Measurements from ENCODE around the gene VASN. TPM values are rescaled to one million over a fixed set of nuclear protein-coding genes. Genes with fewer than 3 reads are reported as not detected.

The VASN gene
- total and polyA plus RNA-seq, 10 of the 15 experiments (the other 5 are each of a cell fraction or from before 2014, with no cell fraction given) = 0.02 to 0.19 (median 0.14) TPM; not detected in 6

DNA sequence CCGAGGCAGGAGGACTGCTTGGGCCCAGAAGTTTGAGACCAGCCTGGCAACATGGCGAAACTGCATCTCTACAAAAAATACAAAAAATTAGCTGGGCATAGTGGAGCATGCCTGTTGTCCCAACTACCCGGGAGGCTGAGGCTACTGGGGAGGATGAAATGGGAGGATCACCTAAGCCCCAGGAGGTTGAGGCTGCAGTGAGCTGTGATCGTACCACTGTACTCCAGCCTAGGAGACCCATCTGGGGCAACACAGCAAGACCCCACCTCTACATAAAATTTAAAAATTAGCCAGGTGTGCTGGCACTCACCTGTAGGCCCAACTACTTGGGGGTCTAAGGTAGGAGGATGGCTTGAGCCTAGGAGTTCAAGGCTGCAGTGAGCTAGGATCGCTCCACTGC is 22.3 kb upstream of the VASN start (continued):
- TF ChIP-seq, protein P1, sequence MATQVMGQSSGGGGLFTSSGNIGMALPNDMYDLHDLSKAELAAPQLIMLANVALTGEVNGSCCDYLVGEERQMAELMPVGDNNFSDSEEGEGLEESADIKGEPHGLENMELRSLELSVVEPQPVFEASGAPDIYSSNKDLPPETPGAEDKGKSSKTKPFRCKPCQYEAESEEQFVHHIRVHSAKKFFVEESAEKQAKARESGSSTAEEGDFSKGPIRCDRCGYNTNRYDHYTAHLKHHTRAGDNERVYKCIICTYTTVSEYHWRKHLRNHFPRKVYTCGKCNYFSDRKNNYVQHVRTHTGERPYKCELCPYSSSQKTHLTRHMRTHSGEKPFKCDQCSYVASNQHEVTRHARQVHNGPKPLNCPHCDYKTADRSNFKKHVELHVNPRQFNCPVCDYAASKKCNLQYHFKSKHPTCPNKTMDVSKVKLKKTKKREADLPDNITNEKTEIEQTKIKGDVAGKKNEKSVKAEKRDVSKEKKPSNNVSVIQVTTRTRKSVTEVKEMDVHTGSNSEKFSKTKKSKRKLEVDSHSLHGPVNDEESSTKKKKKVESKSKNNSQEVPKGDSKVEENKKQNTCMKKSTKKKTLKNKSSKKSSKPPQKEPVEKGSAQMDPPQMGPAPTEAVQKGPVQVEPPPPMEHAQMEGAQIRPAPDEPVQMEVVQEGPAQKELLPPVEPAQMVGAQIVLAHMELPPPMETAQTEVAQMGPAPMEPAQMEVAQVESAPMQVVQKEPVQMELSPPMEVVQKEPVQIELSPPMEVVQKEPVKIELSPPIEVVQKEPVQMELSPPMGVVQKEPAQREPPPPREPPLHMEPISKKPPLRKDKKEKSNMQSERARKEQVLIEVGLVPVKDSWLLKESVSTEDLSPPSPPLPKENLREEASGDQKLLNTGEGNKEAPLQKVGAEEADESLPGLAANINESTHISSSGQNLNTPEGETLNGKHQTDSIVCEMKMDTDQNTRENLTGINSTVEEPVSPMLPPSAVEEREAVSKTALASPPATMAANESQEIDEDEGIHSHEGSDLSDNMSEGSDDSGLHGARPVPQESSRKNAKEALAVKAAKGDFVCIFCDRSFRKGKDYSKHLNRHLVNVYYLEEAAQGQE (IDR thresholded peaks at IDR 0.05; ENCODE audit: low read depth, low read length) = no peak
- TF ChIP-seq MTA3 (IDR thresholded peaks at IDR 0.05; ENCODE audit: borderline replicate concordance, low read length) = no peak

DNA sequence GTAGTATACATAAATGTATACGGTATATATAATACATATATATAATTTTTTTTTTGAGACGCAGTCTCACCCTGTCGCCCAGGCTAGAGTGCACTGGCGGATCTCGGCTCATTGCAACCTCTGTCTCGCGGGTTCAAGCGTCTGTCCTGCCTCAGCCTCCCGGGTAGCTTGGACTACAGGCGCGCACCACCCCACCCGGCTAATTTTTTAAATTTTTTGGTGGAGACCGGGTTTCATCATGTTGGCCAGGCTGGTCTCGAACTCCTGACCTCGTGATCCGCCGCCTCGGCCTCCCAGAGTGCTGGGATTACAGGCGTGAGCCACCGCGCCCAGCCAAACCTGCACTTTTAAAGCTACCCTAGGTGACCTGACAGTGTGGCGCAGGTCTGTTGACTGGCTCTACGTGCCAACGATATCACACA is 21.3 kb upstream of the VASN start:
- DNase-seq (ENCODE audit: low read depth, low spot score) (no peak), ATAC-seq (peak; percentile 11), FAIRE-seq (no peak)
- Histone ChIP-seq H3K27me3 (replicated peaks in 1 of 2; ENCODE audit: control insufficient read depth in 2 of 2, insufficient read depth in 2 of 2, low read length in 1 of 2) (no peaks in the 10 kb centered on the region), H3K4me1 (ENCODE audit: control insufficient read depth, insufficient read depth, low read length) (no peaks in the 10 kb centered on the region), H3K9ac (ENCODE audit: control insufficient read depth, insufficient read depth, low read length) (peak overlapping the region; percentile 94), H4K20me1 (ENCODE audit: control insufficient read depth, insufficient read depth) (peaks cover under 1% of the 10 kb centered on the region; the same call in 1 of the 2 replicates), H2AFZ (ENCODE audit: control insufficient read depth, low read depth, low read length) (peak overlapping the region; percentile 46), H3K9me3 (replicated peaks; ENCODE audit: control insufficient read depth, insufficient read depth, low read length) (no peaks in the 10 kb centered on the region), H3K4me3 (peak overlapping the region; percentile 78), H3K27ac (ENCODE audit: control insufficient read depth, insufficient read depth) (peak overlapping the region; percentile 82), H3K4me2 (ENCODE audit: control insufficient read depth, insufficient read depth) (peak overlapping the region; percentile 90), H3K79me2 (ENCODE audit: control insufficient read depth, insufficient read depth, low read length) (peaks cover 23% of the 10 kb centered on the region), H3K36me3 (ENCODE audit: control insufficient read depth in 2 of 2, insufficient read depth in 2 of 2, low read length in 1 of 2) (peaks cover 0 to 3% of the 10 kb centered on the region in 2 experiments; a peak in 3 of 4 replicates)
- in situ Hi-C loops (cut with MboI) (no loop called here), intact Hi-C loops (cut with micrococcal nuclease; ENCODE audit: unreplicated experiment) (loop anchor here (10.0 kb wide), 1 partner anchor 124 kb away; the partner anchor contains the start of genes HMOX2 and NMRAL1)
- 42% methylated on average over 24 of the region's 24 CpGs for WGBS (ENCODE audit: insufficient coverage, insufficient replicate concordance, low lambda C conversion rate, missing lambda C conversion rate)
- ChIA-PET SMC1A (ENCODE audit: uncharacterized antibody, unreplicated experiment) (interaction anchor here (0.9 to 1.7 kb wide), 2 partner anchors 63 to 65 kb away, joined by 3 to 5 read pairs; no protein-coding TSS in a partner anchor), POLR2A (interaction anchor here (0.7 kb wide), 1 partner anchor 346 kb away, joined by 3 read pairs; no protein-coding TSS in a partner anchor), CTCF (interaction anchor here (1.0 to 3.2 kb wide), 8 partner anchors 9 to 96 kb away, joined by 3 to 30 read pairs (median 4); no protein-coding TSS in a partner anchor), RAD21 (ENCODE audit: unreplicated experiment) (interaction anchor here (0.6 to 1.2 kb wide), 4 partner anchors 18 to 62 kb away, joined by 3 to 4 read pairs (median 3); no protein-coding TSS in a partner anchor)
- TF ChIP-seq, protein P2, sequence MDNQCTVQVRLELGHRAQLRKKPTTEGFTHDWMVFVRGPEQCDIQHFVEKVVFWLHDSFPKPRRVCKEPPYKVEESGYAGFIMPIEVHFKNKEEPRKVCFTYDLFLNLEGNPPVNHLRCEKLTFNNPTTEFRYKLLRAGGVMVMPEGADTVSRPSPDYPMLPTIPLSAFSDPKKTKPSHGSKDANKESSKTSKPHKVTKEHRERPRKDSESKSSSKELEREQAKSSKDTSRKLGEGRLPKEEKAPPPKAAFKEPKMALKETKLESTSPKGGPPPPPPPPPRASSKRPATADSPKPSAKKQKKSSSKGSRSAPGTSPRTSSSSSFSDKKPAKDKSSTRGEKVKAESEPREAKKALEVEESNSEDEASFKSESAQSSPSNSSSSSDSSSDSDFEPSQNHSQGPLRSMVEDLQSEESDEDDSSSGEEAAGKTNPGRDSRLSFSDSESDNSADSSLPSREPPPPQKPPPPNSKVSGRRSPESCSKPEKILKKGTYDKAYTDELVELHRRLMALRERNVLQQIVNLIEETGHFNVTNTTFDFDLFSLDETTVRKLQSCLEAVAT (IDR thresholded peaks at IDR 0.05) = peak; percentile 41; the same call in 1 of the 2 replicates
- TF ChIP-seq, protein P3, sequence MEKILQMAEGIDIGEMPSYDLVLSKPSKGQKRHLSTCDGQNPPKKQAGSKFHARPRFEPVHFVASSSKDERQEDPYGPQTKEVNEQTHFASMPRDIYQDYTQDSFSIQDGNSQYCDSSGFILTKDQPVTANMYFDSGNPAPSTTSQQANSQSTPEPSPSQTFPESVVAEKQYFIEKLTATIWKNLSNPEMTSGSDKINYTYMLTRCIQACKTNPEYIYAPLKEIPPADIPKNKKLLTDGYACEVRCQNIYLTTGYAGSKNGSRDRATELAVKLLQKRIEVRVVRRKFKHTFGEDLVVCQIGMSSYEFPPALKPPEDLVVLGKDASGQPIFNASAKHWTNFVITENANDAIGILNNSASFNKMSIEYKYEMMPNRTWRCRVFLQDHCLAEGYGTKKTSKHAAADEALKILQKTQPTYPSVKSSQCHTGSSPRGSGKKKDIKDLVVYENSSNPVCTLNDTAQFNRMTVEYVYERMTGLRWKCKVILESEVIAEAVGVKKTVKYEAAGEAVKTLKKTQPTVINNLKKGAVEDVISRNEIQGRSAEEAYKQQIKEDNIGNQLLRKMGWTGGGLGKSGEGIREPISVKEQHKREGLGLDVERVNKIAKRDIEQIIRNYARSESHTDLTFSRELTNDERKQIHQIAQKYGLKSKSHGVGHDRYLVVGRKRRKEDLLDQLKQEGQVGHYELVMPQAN (conservative IDR thresholded peaks at IDR 0.05) = no peak
- BruUV-seq (replicated peaks) = no TSS peak

Data from GM12878 (cell line).